Esophagus muscularis mucosa (tissue), 3 donors: ENCODE results near the gene LRFN2.

ENCODE experiments used
- POLR2A ChIP-seq: fragments of 450-650 bp; IDR thresholded peaks from one replicate; pipeline ENCODE4 v1.6.1; 2017; ENCODE audit warnings: antibody characterized with exemption, moderate library complexity, mild to moderate bottlenecking, low read depth
- TF ChIP-seq, protein P1 (sequence below), 3 experiments: fragments of 200-600 bp in 2 of 3; fragments of 450-650 bp in 1 of 3; sonication (generic) in 2 of 3; IDR thresholded peaks; one replicate each; pipeline ENCODE4 v1.5.1; 2017 to 2019; ENCODE audit warnings: antibody characterized with exemption in 3 of 3, mild to moderate bottlenecking in 2 of 3, moderate library complexity in 1 of 3

DNA sequence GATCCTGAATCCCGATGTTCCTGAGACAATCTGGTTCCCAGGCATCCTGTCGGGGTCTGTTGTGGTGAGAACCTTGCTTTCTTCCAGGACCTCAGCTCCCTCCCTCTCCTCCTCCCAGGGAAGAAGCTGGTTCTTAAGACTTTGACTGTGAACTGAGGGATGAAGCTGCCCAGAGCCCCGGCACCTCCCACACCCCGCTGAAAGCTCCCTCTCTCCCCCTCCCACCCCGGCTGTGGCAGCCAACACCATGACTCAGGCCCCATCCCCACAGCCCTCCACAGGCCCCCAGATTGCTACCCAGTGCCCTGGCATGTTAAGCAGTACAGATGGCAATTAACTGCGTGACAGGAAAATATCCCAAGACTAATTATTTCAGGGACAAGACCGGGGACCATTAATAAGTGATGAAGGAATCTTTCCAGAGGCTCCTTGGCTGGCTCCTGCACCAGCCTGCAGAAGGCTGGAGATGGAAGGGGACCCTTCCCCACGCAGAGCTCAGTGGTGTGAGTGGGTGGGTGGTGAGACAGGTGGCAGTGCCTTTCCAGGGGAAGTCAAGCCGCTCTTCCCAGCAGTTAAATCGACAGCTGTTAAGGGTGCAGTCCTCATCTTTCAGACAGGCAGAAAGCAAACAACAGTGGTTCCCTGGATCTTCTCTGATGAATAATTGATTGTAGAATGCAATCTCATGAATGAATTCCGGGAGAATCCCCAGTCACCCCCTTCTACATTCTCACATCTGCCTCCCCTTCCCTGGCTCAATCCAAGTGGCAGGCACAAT, 237.9 kb downstream of the LRFN2 start:
- TF ChIP-seq, protein P1, sequence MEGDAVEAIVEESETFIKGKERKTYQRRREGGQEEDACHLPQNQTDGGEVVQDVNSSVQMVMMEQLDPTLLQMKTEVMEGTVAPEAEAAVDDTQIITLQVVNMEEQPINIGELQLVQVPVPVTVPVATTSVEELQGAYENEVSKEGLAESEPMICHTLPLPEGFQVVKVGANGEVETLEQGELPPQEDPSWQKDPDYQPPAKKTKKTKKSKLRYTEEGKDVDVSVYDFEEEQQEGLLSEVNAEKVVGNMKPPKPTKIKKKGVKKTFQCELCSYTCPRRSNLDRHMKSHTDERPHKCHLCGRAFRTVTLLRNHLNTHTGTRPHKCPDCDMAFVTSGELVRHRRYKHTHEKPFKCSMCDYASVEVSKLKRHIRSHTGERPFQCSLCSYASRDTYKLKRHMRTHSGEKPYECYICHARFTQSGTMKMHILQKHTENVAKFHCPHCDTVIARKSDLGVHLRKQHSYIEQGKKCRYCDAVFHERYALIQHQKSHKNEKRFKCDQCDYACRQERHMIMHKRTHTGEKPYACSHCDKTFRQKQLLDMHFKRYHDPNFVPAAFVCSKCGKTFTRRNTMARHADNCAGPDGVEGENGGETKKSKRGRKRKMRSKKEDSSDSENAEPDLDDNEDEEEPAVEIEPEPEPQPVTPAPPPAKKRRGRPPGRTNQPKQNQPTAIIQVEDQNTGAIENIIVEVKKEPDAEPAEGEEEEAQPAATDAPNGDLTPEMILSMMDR (IDR thresholded peaks at IDR 0.05) = no peak
- TF ChIP-seq POLR2A = no peak
